ENCODE results near the gene CPLX1. TPM values are rescaled to one million over a fixed set of nuclear protein-coding genes. Genes with fewer than 3 reads are reported as not detected.

The CPLX1 gene
- total and polyA plus RNA-seq, 12 donors, result 1.7 to 25.3 (median 7.5) TPM

GRCh38 chr4:769511-769910 is 56.4 kb downstream of the CPLX1 start:
- no peaks in the 10 kb centered on the region for H3K27me3 ChIP-seq
- H3K36me3 ChIP-seq (replicated peaks in 1 of 2), result peaks cover 0 to 57% of the 10 kb centered on the region in 2 donors
- H3K4me3 ChIP-seq, result no peak overlapping the region
- TF ChIP-seq, protein P1, sequence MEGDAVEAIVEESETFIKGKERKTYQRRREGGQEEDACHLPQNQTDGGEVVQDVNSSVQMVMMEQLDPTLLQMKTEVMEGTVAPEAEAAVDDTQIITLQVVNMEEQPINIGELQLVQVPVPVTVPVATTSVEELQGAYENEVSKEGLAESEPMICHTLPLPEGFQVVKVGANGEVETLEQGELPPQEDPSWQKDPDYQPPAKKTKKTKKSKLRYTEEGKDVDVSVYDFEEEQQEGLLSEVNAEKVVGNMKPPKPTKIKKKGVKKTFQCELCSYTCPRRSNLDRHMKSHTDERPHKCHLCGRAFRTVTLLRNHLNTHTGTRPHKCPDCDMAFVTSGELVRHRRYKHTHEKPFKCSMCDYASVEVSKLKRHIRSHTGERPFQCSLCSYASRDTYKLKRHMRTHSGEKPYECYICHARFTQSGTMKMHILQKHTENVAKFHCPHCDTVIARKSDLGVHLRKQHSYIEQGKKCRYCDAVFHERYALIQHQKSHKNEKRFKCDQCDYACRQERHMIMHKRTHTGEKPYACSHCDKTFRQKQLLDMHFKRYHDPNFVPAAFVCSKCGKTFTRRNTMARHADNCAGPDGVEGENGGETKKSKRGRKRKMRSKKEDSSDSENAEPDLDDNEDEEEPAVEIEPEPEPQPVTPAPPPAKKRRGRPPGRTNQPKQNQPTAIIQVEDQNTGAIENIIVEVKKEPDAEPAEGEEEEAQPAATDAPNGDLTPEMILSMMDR (IDR thresholded peaks at IDR 0.05), result no peak
- no peak for TF ChIP-seq POLR2A (IDR thresholded peaks at IDR 0.05)
- DNase-seq, result no peak
- WGBS, 4 donors, result 81 to 88% (median 85%) methylated on average over 19 of the region's 19 CpGs
- H3K4me1 ChIP-seq (replicated peaks in 1 of 2), result peaks cover 29 to 65% of the 10 kb centered on the region in 2 donors
- H3K9me3 ChIP-seq (replicated peaks in 1 of 3), result no peaks in the 10 kb centered on the region
- no peak overlapping the region for H3K27ac ChIP-seq
- intact Hi-C loops (cut with DNase I), result no loop called here

- H3K36me3 ChIP-seq (replicated peaks in 1 of 2), result peaks cover 0 to 58% of the 10 kb centered on the region in 2 donors
- no peak for TF ChIP-seq POLR2A (IDR thresholded peaks at IDR 0.05)
- TF ChIP-seq, protein P1 (IDR thresholded peaks at IDR 0.05), result no peak
- intact Hi-C loops (cut with DNase I), result no loop called here
- no peak for DNase-seq
- H3K9me3 ChIP-seq (replicated peaks in 1 of 3), result no peaks in the 10 kb centered on the region
- H3K4me1 ChIP-seq (replicated peaks in 1 of 2), result peaks cover 29 to 64% of the 10 kb centered on the region in 2 donors
- no peak overlapping the region for H3K4me3 ChIP-seq
- WGBS, 4 donors, result 78 to 86% (median 82%) methylated on average over 11 to 12 of the region's 12 CpGs
- H3K27ac ChIP-seq, result no peak overlapping the region
- H3K27me3 ChIP-seq, result no peaks in the 10 kb centered on the region
Measured at GRCh38 chr4:768995-769394, 56.9 kb downstream of the CPLX1 start.

GRCh38 chr4:768076-768475 is 57.9 kb downstream of the CPLX1 start:
- Histone ChIP-seq H3K27me3 (no peaks in the 10 kb centered on the region), H3K4me1 (replicated peaks in 1 of 2) (peaks cover 20 to 55% of the 10 kb centered on the region in 2 donors), H3K9me3 (replicated peaks in 1 of 3) (no peaks in the 10 kb centered on the region), H3K27ac (no peak overlapping the region), H3K36me3 (replicated peaks in 1 of 2) (peaks cover 0 to 57% of the 10 kb centered on the region in 2 donors), H3K4me3 (no peak overlapping the region)
- 84 to 89% (median 85%) methylated on average over 15 of the region's 15 CpGs for WGBS, 4 donors
- intact Hi-C loops (cut with DNase I), result no loop called here
- no peak for DNase-seq
- no peak for TF ChIP-seq POLR2A (IDR thresholded peaks at IDR 0.05)
- TF ChIP-seq, protein P1 (IDR thresholded peaks at IDR 0.05), result no peak

- H3K9me3 ChIP-seq (replicated peaks in 1 of 3), result no peaks in the 10 kb centered on the region
- TF ChIP-seq, protein P1 (IDR thresholded peaks at IDR 0.05), result no peak
- no peak for TF ChIP-seq POLR2A (IDR thresholded peaks at IDR 0.05)
- 60 to 73% (median 68%) methylated on average over 21 of the region's 21 CpGs for WGBS, 4 donors
- H3K27ac ChIP-seq, result peak overlapping the region in 3 of 5 donors; percentile 59 to 89 (median 62)
- no peak overlapping the region for H3K4me3 ChIP-seq
- peaks cover 0 to 63% of the 10 kb centered on the region in 2 donors for H3K36me3 ChIP-seq (replicated peaks in 1 of 2)
- H3K4me1 ChIP-seq (replicated peaks in 1 of 2), result peaks cover 16 to 42% of the 10 kb centered on the region in 2 donors
- intact Hi-C loops (cut with DNase I), result no loop called here
- peak in 1 of 7 donors; percentile 20 for DNase-seq
- no peaks in the 10 kb centered on the region for H3K27me3 ChIP-seq
Measured at GRCh38 chr4:766559-767283, 59.2 kb downstream of the CPLX1 start.

All from adrenal gland (tissue), 12 donors.